Activated CD8-positive, alpha-beta memory T cell treated with anti-CD3 and anti-CD28 coated beads, Interleukin-2, amount 50 U/mL, for 48 hours (primary cell): Measurements from ENCODE around the gene MUSK.
"Not testable (repeated sequence)": the region's sequence is repeated elsewhere in the genome, so short reads cannot be mapped to it uniquely, and the experiment has no call there.

Experiments
- DNase-seq: peaks from one replicate; pipeline ENCODE4 v3.0.0-alpha.2; 2020

MUSK gene

GRCh38 chr9:110668570-110669167 lies at the start of gene MUSK:
Gene MUSK (plus strand): TSS chr9:110668791. CDS start chr9:110668905, 114 bp downstream.
- no peak for DNase-seq

GRCh38 chr9:110619831-110620230 lies 48.8 kb upstream of the MUSK start:
- no peak for DNase-seq

- DNase-seq, result no peak
These were observed 47.9 kb upstream of the MUSK start for GRCh38 chr9:110620726-110621125.

GRCh38 chr9:110622368-110622767 lies 46.2 kb upstream of the MUSK start:
- DNase-seq, result no peak

- DNase-seq, result no peak
These were observed 45.0 kb upstream of the MUSK start for GRCh38 chr9:110623462-110624025.

- peak; percentile 51 for DNase-seq
These were observed 42.3 kb upstream of the MUSK start for GRCh38 chr9:110626101-110626829.

- DNase-seq, result no peak
These were observed 33.0 kb upstream of the MUSK start for GRCh38 chr9:110635589-110635988.

GRCh38 chr9:110638381-110638954 lies 30.1 kb upstream of the MUSK start:
- no peak for DNase-seq

- no peak for DNase-seq
These were observed 27.9 kb upstream of the MUSK start for GRCh38 chr9:110640736-110641135.

GRCh38 chr9:110641293-110641692 lies 27.3 kb upstream of the MUSK start:
- no peak for DNase-seq

- no peak for DNase-seq
These were observed 19.9 kb upstream of the MUSK start for GRCh38 chr9:110648696-110649095.

GRCh38 chr9:110650261-110650660 lies 18.3 kb upstream of the MUSK start:
- no peak for DNase-seq

GRCh38 chr9:110650991-110651411 lies 17.6 kb upstream of the MUSK start:
- no peak for DNase-seq

GRCh38 chr9:110655754-110656641 lies 12.6 kb upstream of the MUSK start:
- DNase-seq, result no peak

- no peak for DNase-seq
These were observed 8.6 kb upstream of the MUSK start for GRCh38 chr9:110659891-110660541.

- DNase-seq, result no peak
These were observed 842 bp downstream of the MUSK start for GRCh38 chr9:110669433-110669832.

- DNase-seq, result no peak
These were observed 3.3 kb downstream of the MUSK start for GRCh38 chr9:110671849-110672248.

GRCh38 chr9:110672873-110673510 lies 4.4 kb downstream of the MUSK start:
- no peak for DNase-seq

- DNase-seq, result no peak
These were observed 18.9 kb downstream of the MUSK start for GRCh38 chr9:110687497-110687896.

GRCh38 chr9:110688329-110688728 lies 19.7 kb downstream of the MUSK start:
- DNase-seq, result no peak

- no peak for DNase-seq
These were observed 22.5 kb downstream of the MUSK start for GRCh38 chr9:110691002-110691549.

- not testable (repeated sequence) for DNase-seq
These were observed 27.3 kb downstream of the MUSK start for GRCh38 chr9:110695846-110696245.
